HepG2 (cell line): Measurements from ENCODE around the gene SDR42E2. TPM values are rescaled to one million over a fixed set of nuclear protein-coding genes. Genes with fewer than 3 reads are reported as not detected.

ENCODE experiments used
- EHMT2 ChIP-seq: fragments of 200-600 bp; sonication (generic); IDR thresholded peaks from 2 replicates; pipeline ENCODE4 v1.7.0; 2017; ENCODE audit warnings: antibody characterized with exemption, low read depth, low read length, borderline replicate concordance
- ETS1 ChIP-seq: sonication (generic); formaldehyde crosslinking; IDR thresholded peaks from 2 replicates; pipeline ENCODE4 v1.4.0; 2020; ENCODE audit warnings: missing genetic modification reagents
- FLYWCH1 ChIP-seq: sonication (generic); formaldehyde crosslinking; IDR thresholded peaks from 2 replicates; pipeline ENCODE4 v1.8.1; 2023; ENCODE audit warnings: mild to moderate bottlenecking, missing genetic modification reagents
- KDM2A ChIP-seq: sonication (generic); formaldehyde crosslinking; IDR thresholded peaks from 2 replicates; pipeline ENCODE4 v1.4.0; 2020; ENCODE audit warnings: low read depth, missing genetic modification reagents, borderline replicate concordance
- KDM6A ChIP-seq: IDR thresholded peaks from 2 replicates; pipeline ENCODE4 v1.6.1; 2016; ENCODE audit warnings: low read depth
- MAZ ChIP-seq, 2 experiments: sonication (generic) in 1 of 2; formaldehyde crosslinking in 1 of 2; IDR thresholded peaks; 2 replicates each; pipeline versions ENCODE4 v1.5.0 to v1.6.1; 2012 to 2020; ENCODE audit warnings: low read depth in 2 of 2, mild to moderate bottlenecking in 2 of 2, borderline replicate concordance in 1 of 2, improper control_type of control experiment in 1 of 2, low read length in 1 of 2, missing genetic modification reagents in 1 of 2, moderate library complexity in 1 of 2
- PTBP1 ChIP-seq: fragments of 200-400 bp; formaldehyde crosslinking; IDR thresholded peaks from 2 replicates; pipeline ENCODE4 v1.6.1; 2018; ENCODE audit warnings: low read length, low read depth; ENCODE audit not compliant: poor library complexity, severe bottlenecking
- SETDB1 ChIP-seq: sonication (generic); formaldehyde crosslinking; IDR thresholded peaks from 2 replicates; pipeline ENCODE4 v1.5.1; 2020; ENCODE audit warnings: missing genetic modification reagents, mild to moderate bottlenecking, borderline replicate concordance
- SMC3 ChIP-seq: IDR thresholded peaks from 2 replicates; pipeline ENCODE4 v1.6.1; 2011; ENCODE audit warnings: low read length, improper control_type of control experiment
- SMYD3 ChIP-seq: sonication (generic); formaldehyde crosslinking; IDR thresholded peaks from 2 replicates; pipeline ENCODE4 v1.8.1; 2023; ENCODE audit warnings: mild to moderate bottlenecking, missing genetic modification reagents
- TBX2 ChIP-seq: sonication (generic); formaldehyde crosslinking; IDR thresholded peaks from 2 replicates; pipeline ENCODE4 v1.5.0; 2020; ENCODE audit warnings: missing genetic modification reagents, mild to moderate bottlenecking, borderline replicate concordance
- THAP11 ChIP-seq: IDR thresholded peaks from 2 replicates; pipeline ENCODE4 v1.6.1; 2016; ENCODE audit warnings: missing biosample characterization, missing genetic modification reagents
- TSC22D2 ChIP-seq: sonication (generic); formaldehyde crosslinking; IDR thresholded peaks from 2 replicates; pipeline ENCODE4 v1.5.1; 2020; ENCODE audit warnings: missing genetic modification reagents, mild to moderate bottlenecking, borderline replicate concordance
- ZBTB42 ChIP-seq: sonication (generic); formaldehyde crosslinking; IDR thresholded peaks from 2 replicates; pipeline ENCODE4 v1.5.0; 2020; ENCODE audit warnings: mild to moderate bottlenecking, missing genetic modification reagents
- ZC3H13 ChIP-seq: sonication (generic); formaldehyde crosslinking; IDR thresholded peaks from 2 replicates; pipeline ENCODE4 v1.8.1; 2023; ENCODE audit warnings: mild to moderate bottlenecking, missing genetic modification reagents, moderate library complexity
- ZC3H4 ChIP-seq: sonication (generic); formaldehyde crosslinking; IDR thresholded peaks from 2 replicates; pipeline ENCODE4 v1.4.0; 2020; ENCODE audit warnings: missing genetic modification reagents, borderline replicate concordance
- ZIK1 ChIP-seq: sonication (generic); formaldehyde crosslinking; IDR thresholded peaks from 2 replicates; pipeline ENCODE4 v1.5.0; 2020; ENCODE audit warnings: mild to moderate bottlenecking, low read depth, missing genetic modification reagents, borderline replicate concordance
- ZNF235 ChIP-seq: sonication (generic); formaldehyde crosslinking; IDR thresholded peaks from 2 replicates; pipeline ENCODE4 v1.8.1; 2023; ENCODE audit warnings: mild to moderate bottlenecking, missing genetic modification reagents, borderline replicate concordance
- ZNF281 ChIP-seq: sonication (generic); formaldehyde crosslinking; IDR thresholded peaks from 2 replicates; pipeline ENCODE4 v1.4.0; 2020; ENCODE audit warnings: missing genetic modification reagents, borderline replicate concordance
- ZNF547 ChIP-seq: sonication (generic); formaldehyde crosslinking; IDR thresholded peaks from 2 replicates; pipeline ENCODE4 v1.5.1; 2020; ENCODE audit warnings: mild to moderate bottlenecking, missing genetic modification reagents
- ZNF660 ChIP-seq: sonication (generic); formaldehyde crosslinking; IDR thresholded peaks from 2 replicates; pipeline ENCODE4 v1.5.1; 2020; ENCODE audit warnings: mild to moderate bottlenecking, low read depth, missing genetic modification reagents, borderline replicate concordance
- ZNF737 ChIP-seq: sonication (generic); formaldehyde crosslinking; IDR thresholded peaks from 2 replicates; pipeline ENCODE4 v1.5.0; 2020; ENCODE audit warnings: missing genetic modification reagents, mild to moderate bottlenecking, borderline replicate concordance
- polyA plus RNA-seq, 8 experiments: library from polyadenylated mRNA; depleted of rRNA in 3 of 8; stranded (reverse) in 7 of 8; unstranded in 1 of 8; fragments of >200 nt; fragmentation: Illumina TruSeq in 4 of 8; extraction: Trizol in 4 of 8; gene quantifications; 2 replicates each; pipeline versions ENCODE4 v1.2.1 to v1.2.3, GENCODE V29; 2011 to 2016; ENCODE audit warnings: low read depth in 4 of 8, missing spikeins in 1 of 8, mixed read lengths in 1 of 8; ENCODE audit not compliant: insufficient read depth in 1 of 8
- total RNA-seq, 5 experiments: library from RNA; depleted of rRNA; stranded (reverse); fragments of >200 nt; fragmentation: Illumina TruSeq; extraction: Trizol; gene quantifications; 2 replicates each; pipeline ENCODE4 v1.2.3, GENCODE V29; 2016; ENCODE audit warnings: low read depth in 1 of 5
- TF ChIP-seq, protein P1 (sequence below): IDR thresholded peaks from 2 replicates; pipeline ENCODE4 v1.6.1; 2012; ENCODE audit warnings: low read depth, low read length, improper control_type of control experiment

SDR42E2 gene
- total and polyA plus RNA-seq, 2 of the 13 experiments (the other 11 are each of a cell fraction or from before 2014, with no cell fraction given) = 0.05 to 0.11 TPM

DNA sequence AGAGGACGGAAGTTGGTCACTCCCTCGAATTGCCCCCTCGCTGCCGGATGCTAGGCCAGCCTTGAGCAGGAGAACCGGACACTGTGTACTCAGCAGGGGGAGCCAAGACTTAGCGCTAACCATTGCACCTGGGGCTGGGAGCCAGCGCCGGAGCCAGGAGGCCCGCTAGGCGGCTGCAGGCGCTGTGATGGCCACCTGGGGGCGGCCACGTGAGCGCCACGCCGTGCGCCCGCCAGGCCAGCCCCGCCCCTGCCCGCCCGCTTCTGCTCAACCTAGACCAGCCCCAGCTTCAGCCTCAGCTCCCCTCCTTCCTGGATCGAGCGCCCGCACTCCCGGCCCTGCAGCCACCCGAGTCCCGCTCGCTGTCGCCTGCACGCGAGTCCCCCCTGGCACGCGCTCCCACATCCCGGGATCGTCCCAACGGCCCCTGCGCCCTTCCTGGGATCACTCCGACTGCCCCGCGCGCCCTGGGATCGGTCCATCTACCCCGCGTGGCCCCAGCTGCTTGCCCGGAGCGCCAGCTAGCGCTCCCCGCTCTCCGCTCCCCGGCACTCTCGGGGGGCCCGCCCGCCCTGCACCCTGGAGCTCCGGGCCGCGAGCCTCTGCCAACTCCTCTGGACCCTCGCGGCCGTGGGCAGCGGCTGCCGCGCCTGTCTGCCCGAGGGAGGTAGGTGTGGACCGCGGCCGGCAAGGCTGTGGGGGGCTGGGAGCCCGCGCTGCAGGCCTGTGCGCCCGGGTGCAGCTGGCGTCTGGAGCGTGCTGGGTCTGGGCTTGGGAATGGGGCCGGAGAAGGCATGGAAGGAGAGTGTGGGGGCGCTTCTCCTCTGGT, 43.9 kb downstream of the SDR42E2 start, which contains the start of gene EEF2K (continued):
- TF ChIP-seq, protein P1, sequence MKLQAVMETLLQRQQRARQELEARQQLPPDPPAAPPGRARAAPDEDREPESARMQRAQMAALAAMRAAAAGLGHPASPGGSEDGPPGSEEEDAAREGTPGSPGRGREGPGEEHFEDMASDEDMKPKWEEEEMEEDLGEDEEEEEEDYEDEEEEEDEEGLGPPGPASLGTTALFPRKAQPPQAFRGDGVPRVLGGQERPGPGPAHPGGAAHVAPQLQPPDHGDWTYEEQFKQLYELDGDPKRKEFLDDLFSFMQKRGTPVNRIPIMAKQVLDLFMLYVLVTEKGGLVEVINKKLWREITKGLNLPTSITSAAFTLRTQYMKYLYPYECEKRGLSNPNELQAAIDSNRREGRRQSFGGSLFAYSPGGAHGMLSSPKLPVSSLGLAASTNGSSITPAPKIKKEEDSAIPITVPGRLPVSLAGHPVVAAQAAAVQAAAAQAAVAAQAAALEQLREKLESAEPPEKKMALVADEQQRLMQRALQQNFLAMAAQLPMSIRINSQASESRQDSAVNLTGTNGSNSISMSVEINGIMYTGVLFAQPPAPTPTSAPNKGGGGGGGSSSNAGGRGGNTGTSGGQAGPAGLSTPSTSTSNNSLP = peak; percentile 25; the same call in 1 of the 2 replicates
- peak; percentile 91 for TF ChIP-seq PTBP1
- peak; percentile 88 for TF ChIP-seq TSC22D2
- TF ChIP-seq SMYD3 (CRISPR knock-in tag) = peak; percentile 96
- peak; percentile 99 for TF ChIP-seq ZIK1 (CRISPR knock-in tag)
- TF ChIP-seq ZC3H4 = no peak; the same call in 1 of the 2 replicates
- TF ChIP-seq EHMT2 = no peak
- TF ChIP-seq ZNF235 (CRISPR knock-in tag) = no peak; the same call in 1 of the 2 replicates
- TF ChIP-seq ZNF281 = peak; percentile 41; the same call in 1 of the 2 replicates
- TF ChIP-seq ZNF547 = peak; percentile 91
- peak; percentile 97 for TF ChIP-seq TBX2
- peak; percentile 90 for TF ChIP-seq KDM2A (CRISPR knock-in tag)
- TF ChIP-seq KDM6A (CRISPR knock-in tag) = no peak
- peak; percentile 85 for TF ChIP-seq ZBTB42 (CRISPR knock-in tag)
- TF ChIP-seq ZNF737 = peak; percentile 76; the same call in 1 of the 2 replicates
- peak; percentile 86 for TF ChIP-seq THAP11 (CRISPR knock-in tag)
- peak; percentile 94 for TF ChIP-seq MAZ (IDR thresholded peaks at IDR 0.05; ENCODE audit: borderline replicate concordance, low read depth, low read length)
- peak; percentile 100 for TF ChIP-seq MAZ (CRISPR knock-in tag; IDR thresholded peaks at IDR 0.05; ENCODE audit: low read depth)
- peak; percentile 45 for TF ChIP-seq ETS1
- TF ChIP-seq FLYWCH1 (CRISPR knock-in tag) = peak; percentile 92
- TF ChIP-seq ZC3H13 = no peak; the same call in 1 of the 2 replicates
- TF ChIP-seq SETDB1 (CRISPR knock-in tag) = no peak
- peak; percentile 23; the same call in 1 of the 2 replicates for TF ChIP-seq SMC3
- no peak for TF ChIP-seq ZNF660
